ENCODE results near the gene APBA2.

GRCh38 chr15:29106116-29106515 is 220.3 kb downstream of the APBA2 start:
- no peak for TF ChIP-seq CTCF (IDR thresholded peaks at IDR 0.05)
- TF ChIP-seq POLR2AphosphoS5 (IDR thresholded peaks at IDR 0.05; ENCODE audit: insufficient read depth in 1 of 2, low read depth in 1 of 2): no peak
